ENCODE data around the gene CCDC102B.
"Not testable (repeated sequence)": the region's sequence is repeated elsewhere in the genome, so short reads cannot be mapped to it uniquely, and the experiment has no call there.

CCDC102B gene

DNA sequence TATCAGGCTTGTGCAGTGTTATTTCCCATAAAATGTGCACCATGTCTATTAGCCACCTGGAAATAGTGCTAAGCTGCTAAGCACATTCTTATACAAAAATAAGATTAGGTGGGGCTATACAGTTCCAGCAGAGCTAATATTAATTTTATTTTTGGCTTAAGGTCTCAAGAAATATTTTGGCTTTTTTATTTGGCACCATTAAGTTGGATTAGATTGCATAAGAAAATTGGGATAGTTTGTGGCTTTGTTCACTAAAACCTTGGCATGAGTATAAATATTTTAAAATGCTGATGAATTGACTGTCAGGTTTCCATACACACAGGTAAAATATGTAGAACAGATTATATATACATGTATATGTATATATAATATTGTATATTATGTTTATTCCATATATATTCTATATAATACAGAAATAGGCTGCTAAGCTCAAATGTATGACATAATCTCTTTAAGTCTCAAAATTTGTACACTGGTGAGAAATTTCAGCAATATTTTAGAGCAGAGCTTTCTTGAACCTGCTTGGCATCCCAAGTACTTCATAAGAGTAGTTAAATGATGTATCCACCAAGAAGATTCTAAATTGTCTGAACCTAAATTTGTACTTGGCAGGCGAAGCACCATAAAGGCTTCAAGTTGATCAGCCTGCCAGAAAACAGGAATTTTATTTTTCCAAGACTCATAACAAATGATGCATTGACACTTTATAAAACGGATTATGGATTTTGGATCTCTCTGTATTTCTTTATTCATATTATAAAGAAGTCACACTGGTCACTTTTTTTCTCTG lies 32.6 kb downstream of the CCDC102B start:
- no peak for DNase-seq

DNA sequence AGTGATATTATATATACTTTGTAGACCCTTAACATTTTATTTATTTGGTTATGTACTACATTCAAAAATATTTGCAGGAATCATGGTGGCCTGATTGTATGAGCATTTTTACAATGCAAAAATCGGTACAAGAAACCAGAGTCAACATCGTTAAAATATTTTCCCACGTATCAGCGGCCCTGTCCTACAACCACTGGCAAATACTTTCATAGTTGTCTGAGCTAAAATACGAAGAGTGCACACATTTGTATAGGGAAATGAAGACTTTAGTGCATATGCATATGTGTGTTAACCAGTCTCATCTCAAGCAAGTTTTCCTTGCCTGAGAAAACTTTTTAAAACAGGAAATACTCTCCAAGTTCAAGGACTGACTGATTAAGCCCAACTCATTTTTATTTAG lies 35.9 kb downstream of the CCDC102B start:
- DNase-seq, result no peak

DNA sequence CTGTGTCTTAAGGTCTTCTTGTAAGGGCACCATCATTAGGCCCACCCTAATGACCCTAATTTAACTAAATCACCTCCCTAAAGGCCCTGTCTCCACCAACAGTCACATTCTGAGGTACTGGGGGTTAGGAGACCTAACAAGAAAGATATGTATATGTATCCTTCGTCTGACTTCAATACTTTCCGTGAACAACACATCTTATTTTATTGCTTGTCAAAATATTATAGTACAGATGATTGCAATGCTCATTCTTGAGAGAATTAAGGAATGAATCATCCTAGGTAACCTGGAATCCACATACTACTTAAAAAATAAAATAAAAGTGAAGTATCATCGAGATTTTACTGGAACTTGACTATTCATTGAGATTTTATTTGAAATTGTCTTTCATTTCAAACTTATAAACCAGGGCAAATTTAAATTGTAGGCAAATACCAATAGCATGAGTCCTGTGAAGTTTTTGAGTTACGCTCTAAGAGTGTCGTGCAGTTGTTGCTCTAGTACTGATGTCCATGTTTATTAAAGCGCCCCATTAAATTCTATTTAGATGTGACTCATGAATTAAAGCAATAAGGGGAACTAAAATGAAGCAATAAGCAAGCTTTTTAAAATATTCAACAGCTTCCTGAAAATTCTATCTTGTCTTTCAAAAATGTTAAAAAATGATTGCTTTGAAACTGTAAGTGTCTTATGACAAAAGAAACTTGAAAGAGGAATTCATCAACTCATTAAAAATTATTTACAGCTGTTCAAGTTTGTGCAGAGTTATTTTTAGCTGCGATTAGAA lies 40.0 kb downstream of the CCDC102B start:
- DNase-seq, result no peak

GRCh38 chr18:68839701-68840100 lies 41.8 kb downstream of the CCDC102B start:
- no peak for DNase-seq

DNA sequence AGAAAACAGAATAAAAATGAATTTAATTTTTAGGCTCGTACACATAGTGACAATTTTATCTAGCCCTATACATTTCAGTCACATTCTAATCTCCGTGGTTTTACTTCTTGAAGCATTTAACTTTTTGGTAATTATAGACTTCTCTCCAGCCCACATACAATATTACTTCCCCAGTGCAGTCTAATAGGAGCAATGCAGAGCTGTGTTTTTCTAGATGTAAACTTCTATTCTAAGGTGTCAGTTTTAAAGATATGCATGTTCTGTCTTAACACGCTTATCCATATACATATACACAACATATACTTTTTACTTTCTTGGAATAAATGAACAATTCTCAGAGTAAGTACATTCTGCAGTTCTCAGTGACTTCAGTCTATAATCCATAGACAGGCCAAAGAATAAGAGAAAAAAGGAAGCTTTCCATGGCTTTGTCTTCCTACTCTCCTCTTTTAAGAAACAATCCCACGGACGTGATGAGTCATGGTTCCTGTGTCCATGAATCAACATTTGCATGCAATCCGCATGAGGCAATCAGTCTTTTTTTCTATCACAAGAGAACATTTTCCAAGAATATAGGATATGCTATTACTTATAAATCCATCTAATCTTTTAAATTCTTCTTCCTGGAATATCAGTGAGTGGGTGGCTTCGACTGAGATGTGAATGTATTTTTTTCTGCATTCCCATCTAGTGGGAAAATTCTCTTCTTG lies 42.8 kb downstream of the CCDC102B start:
- DNase-seq, result peak; percentile 44

- no peak for DNase-seq
Measured at GRCh38 chr18:68841301-68841700, 43.4 kb downstream of the CCDC102B start.

DNA sequence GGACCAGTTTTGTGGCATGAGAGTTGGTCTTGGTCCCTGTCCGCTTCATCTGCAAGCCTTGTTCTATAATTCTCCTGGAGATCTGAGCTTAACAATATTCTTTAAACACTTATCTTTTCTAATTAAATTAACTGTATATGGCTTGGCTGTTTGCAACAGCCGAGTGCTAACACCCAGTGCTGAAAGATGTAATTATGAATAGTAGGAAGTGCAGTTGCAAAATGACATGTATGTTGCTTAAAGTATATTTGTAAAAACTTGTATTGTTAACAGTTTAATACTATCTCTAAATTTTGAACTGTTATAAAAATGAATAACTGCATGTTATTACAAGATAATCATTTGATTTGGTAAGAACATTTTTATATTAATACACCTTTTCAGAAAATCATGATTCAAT lies 45.1 kb downstream of the CCDC102B start:
- no peak for DNase-seq

GRCh38 chr18:68843473-68844089 lies 45.7 kb downstream of the CCDC102B start:
- DNase-seq, result no peak

DNA sequence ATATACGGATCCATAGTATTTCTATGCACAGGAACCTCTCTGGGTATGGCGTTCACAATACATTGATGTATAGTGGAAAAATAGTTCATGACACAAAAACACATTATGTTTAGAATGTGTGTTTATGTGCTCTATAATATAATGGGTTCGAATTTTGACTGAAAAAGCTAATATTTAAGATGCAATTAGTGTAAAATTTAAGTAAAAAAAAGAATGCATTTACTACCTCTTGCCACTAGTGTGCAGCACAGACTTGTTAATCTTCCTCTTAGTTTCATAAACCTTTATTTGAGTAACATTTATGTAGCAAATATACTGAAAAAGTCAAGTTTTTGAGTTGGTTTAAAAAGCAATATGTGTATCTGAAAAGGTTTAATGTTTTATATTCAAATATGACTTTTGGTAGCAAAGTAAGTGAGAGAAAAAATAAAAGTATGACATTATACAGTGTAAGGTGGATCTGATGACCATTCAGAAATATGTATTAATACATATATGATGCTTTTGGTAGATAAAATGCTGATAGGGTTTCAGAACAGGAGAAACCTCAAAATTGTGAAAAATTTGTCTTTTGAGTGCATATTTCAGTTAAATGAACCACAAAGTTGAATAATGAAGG lies 49.4 kb downstream of the CCDC102B start:
- no peak for DNase-seq

GRCh38 chr18:68848242-68848641 lies 50.4 kb downstream of the CCDC102B start:
- DNase-seq, result no peak

- no peak for DNase-seq
Measured at GRCh38 chr18:68854786-68855391, 57.0 kb downstream of the CCDC102B start.

DNA sequence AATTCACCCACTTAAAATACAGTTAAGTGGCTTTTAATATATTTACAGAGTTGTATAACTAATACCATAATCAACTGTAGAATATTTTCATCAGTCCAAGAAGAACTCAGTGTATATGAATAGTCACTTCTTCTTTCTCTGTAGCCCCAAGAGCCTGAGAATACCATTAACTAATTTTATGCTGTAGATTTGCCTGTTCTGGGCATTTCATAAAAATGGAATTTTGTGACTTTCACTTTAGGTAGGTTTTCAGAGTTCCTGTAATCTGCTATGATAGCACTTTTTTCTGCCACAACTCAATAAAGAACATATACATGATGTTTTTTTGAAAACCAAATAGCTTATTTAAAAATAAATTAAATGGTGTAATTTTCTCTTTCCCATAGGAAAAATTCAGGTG lies 57.6 kb downstream of the CCDC102B start:
- no peak for DNase-seq

DNA sequence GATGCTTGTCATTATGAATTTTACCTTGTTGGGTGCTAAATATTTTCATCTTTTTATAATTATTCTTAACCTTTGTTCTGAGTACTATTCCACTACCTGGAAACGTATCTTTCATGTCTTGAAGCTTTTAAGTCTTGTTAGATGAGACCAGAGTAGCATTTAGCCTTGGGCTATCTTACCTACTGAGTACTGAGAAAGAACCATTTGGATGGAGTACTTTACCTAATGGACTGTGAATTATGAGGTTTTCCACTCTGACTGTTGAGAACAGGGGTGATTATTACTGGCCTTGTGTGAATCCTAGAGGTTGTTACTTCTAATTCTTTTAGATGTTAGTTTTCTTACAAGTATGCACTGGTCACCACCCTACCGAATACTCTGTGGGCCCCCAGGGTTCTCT lies 63.5 kb downstream of the CCDC102B start:
- no peak for DNase-seq

GRCh38 chr18:68865021-68865420 lies 67.1 kb downstream of the CCDC102B start:
- no peak for DNase-seq

DNA sequence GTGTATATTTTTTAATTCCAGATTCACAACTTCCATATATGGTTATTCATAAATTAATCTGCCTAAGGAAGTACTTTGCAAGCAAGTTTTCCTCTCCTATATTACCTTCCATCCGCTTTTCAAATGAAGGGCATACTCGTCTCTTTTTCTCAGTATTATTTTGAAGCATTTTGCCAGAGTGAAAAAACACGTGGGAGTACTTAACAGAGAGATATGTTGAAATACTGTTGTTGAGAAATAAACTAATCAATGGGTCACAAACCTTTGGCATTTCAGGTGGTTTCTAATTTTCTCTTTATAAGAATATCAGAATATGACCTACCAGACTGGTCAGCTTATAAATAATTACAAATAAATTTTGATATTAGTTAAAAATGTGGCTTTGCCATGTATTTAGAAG lies 67.6 kb downstream of the CCDC102B start:
- DNase-seq, result no peak

GRCh38 chr18:68873003-68873402 lies 75.1 kb downstream of the CCDC102B start:
- DNase-seq, result no peak

DNA sequence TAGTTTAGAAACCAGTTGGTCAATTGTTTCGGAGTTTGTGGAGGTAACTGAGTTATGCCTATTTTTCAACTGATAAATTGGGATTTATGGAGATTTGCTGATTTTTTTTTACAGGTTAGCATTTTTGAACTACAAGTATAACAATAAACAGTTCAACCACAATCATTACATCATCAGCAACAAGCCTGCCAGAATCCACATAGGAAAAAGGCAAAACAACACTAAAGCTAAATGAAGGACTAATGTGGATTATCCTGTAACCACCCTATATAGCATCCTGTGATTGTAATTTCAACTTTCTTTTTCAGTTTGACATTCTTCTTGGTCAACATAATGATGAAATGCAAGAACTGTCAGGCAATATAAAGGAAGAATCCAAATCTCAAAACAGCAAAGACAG lies 76.5 kb downstream of the CCDC102B start:
- no peak for DNase-seq

DNA sequence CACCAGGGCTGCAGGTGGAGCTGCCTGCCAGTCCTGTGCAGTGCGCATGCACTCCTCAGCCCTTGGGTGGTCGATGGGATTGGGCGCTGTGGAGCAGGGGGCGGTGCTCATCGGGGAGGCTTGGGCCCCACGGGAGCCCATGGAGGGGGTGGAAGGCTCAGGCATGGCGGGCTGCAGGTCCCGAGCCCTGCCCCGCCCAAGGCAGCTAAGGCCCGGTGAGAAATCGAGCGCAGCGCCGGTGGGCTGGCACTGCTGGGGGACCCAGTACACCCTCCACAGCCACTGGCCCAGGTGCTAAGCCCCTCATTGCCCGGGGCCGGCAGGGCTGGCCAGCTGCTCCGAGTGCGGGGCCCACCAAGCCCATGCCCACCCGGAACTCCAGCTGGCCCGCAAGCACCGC lies 82.1 kb downstream of the CCDC102B start:
- not testable (repeated sequence) for DNase-seq

- no peak for DNase-seq
Measured at GRCh38 chr18:68887410-68887809, 89.5 kb downstream of the CCDC102B start.

GRCh38 chr18:68893354-68893753 lies 95.5 kb downstream of the CCDC102B start:
- DNase-seq, result no peak

DNA sequence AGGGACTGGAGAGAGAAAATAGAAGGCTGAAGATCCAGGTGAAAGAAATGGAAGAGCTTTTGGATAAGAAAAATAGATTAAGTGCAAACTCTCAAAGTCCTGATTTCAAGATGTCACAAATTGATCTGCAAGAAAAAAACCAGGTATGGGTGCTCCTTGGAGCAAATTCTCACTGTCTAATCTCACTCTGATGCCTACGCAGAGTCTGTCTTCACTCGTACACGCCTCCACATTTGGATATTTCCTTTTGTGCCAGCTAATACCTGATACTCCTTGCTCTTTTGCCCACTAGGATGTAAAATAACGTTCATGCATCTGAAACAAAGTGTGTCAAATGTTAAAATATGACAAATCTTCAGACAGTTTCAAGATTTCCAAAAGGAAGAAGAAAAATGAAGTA lies 99.4 kb downstream of the CCDC102B start:
- no peak for DNase-seq

- DNase-seq, result no peak
Measured at GRCh38 chr18:68909579-68909978, 111.7 kb downstream of the CCDC102B start.
